HG03060 (cell line): ENCODE results near the gene CYP27B1.

ENCODE experiments used
- ATAC-seq: cut with Tn5 transposase; IDR thresholded peaks from one replicate; pipeline ENCODE4 v1.9.1; 2021; ENCODE audit warnings: low read depth, moderate number of reproducible peaks; ENCODE audit not compliant: unreplicated experiment

The CYP27B1 gene, protein sequence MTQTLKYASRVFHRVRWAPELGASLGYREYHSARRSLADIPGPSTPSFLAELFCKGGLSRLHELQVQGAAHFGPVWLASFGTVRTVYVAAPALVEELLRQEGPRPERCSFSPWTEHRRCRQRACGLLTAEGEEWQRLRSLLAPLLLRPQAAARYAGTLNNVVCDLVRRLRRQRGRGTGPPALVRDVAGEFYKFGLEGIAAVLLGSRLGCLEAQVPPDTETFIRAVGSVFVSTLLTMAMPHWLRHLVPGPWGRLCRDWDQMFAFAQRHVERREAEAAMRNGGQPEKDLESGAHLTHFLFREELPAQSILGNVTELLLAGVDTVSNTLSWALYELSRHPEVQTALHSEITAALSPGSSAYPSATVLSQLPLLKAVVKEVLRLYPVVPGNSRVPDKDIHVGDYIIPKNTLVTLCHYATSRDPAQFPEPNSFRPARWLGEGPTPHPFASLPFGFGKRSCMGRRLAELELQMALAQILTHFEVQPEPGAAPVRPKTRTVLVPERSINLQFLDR

DNA sequence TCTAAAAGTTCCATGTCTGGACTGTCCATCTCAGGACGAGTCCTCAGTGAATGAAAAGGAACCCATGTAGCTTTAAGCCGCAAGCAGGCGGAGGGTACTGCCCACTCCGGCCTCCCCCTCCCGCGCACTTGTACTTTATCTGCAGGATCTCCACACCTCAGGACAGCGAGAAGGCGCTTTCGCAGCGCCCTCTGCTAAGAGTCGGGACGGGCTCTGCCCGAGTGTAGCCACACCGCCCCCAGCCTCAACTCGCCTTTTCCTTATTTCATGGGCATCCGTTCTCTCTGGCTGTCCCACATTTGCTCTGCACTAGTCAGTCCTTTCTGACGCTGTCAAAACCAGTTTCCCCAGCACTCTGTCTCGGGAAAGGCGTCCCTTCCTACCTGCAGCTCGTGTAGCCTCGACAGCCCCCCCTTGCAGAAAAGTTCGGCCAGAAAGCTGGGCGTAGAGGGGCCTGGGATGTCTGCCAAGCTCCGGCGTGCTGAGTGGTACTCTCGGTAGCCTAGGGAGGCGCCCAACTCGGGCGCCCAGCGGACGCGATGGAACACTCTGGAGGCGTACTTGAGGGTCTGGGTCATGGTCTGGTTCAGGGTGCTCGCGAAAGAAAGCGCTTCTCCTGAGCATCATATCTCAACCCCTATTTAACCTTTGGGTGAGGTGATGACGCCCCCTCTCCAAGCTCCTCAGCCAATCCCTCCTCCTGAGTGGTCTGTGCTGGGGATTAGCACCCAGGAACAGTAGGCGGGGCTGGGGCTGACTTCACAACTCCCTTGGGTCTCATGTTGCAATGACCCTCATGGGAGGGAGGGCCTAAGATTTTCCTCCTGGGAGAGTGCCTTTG lies at the start of gene CYP27B1:
CYP27B1 (minus strand) TSS at position 615 of the 841 bp plus-strand sequence; CDS start at position 578, 37 bp downstream.
- ATAC-seq = no peak

DNA sequence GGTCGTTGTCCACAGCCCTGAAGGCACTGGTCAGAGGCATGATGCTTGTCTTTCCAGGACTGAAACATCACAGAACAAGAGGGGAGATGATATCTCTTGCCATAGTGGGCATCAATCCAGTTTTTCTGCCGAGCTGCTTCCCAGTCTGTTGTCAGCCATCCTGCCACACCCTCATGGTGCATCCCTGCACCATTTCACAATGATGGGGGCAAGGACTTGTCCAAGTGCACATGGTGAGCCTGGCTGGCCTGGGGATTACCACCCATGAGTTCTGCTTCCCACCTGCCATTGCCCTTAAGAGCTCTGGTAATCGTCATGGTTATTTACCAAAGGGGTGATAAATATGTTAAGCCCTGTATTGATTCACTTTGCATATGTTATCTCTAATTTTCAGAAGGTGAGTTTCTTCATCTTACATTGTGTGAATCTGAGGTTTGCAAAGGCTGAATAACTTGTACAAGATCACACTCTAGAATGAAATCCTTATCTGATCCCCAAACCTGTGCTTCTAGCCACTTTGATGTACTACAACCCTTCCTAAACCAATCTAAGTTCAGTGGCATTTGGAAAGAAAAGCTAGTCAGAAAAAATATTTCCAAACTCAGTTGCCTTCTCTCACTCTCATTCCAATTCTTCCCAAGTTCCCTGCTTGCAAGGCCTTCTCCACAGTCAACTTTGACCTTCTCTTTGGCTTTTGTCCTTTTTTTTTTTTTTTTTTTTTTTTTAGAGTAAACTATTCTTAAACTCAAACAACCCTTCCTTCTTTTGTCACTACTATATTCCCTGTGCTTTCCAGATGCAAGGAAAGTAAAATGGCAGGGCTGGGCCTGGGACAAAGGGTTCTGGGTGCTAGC lies 49.4 kb upstream of the CYP27B1 start:
- ATAC-seq = no peak

- ATAC-seq = no peak
Observed at GRCh38 chr12:57815177-57816000, 48.5 kb upstream of the CYP27B1 start.

DNA sequence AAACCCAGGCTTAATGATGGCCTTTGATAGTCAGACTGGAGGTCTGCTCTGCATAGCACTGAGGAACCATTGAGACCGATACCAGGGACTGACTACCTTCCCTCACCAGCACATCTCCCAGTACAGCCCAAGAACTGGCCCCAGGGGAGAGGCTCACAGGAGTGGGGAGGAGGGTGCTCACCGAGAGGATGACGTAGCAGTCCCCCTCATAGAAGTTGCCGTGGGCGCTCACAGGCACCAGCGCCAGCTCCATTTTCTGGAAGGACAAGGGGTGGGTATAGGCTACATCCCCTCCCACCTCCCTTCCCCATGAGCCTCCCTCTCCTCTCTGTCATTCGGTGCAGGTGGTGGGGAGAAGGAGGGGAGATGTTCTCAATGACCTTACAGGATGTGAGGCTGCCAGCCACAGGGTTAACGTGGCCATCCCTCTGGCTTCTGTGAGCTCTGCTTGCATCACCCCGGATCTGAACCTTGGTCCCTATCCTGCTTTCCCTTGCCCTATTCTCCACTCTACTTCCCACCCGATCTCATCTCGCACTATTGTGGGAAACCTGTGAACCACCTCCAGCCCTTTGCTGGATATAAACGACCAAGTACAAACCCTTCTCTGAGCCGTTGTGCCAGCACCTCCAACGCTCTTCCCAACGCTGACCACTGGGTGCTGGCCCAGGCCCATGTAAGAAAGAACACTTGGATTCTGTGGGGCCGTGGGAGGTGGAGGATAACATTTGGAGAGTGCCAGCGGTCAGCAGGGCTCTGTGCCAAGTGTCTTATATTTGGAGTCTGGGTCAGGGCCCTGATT lies 47.3 kb upstream of the CYP27B1 start:
- no peak for ATAC-seq

GRCh38 chr12:57813111-57813970 lies 46.5 kb upstream of the CYP27B1 start:
- no peak for ATAC-seq

DNA sequence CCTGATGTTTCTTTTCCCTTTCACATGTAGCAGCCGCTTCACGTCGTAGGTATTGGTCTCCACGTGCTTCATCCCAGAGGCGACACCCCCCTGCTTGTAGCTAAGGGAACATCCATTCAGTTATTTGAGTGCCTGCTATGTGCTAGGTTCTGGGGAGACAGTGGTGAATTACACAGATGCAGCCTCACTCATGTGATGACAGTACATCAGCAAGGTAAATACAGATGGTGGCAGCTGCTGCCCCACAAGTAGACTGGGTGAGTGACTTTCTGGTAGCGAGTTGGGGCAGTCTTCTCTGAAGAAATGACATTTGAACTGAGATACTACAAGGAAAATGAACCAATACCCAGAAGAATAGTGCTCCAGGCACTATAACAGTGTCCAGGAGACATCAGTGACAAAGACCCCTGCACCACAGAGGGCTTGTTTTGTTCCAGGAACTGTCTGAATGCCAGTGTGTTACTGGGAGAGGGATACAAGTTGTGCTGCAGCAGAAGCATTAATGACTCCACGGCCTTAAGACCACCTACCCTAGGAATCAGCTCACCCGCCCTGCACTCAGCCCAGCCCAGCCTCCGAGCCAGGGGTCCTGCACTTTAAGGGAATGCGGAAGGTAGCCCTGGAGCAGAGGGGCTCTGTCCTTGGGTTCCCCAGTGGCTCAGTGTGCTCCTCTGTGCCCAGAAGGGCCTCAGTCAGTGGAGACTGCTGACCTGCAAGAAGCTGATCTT lies 44.3 kb upstream of the CYP27B1 start:
- no peak for ATAC-seq

DNA sequence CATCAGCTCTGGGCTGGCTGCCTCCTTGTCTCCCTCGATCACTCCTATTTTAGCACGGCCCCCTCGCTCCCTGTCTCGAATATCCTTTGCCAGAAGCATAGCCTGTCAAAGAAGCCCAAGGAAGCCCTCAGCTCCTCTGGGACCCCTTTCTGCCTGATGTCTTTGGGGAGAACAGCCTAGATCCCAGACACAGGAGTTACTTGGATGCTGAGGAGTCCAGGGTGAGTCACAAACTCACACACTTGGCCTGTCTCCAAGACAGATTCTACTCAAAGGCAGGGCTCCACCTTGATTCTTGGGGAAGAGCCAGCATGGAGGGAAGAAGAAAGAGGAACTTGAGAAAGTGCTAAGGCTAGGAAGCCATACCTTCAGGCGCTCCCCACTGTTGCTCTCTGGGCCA lies 43.6 kb upstream of the CYP27B1 start:
- ATAC-seq = no peak

- no peak for ATAC-seq
Observed at GRCh38 chr12:57809425-57809824, 42.5 kb upstream of the CYP27B1 start.

- ATAC-seq = no peak
Observed at GRCh38 chr12:57808351-57808750, 41.5 kb upstream of the CYP27B1 start.

DNA sequence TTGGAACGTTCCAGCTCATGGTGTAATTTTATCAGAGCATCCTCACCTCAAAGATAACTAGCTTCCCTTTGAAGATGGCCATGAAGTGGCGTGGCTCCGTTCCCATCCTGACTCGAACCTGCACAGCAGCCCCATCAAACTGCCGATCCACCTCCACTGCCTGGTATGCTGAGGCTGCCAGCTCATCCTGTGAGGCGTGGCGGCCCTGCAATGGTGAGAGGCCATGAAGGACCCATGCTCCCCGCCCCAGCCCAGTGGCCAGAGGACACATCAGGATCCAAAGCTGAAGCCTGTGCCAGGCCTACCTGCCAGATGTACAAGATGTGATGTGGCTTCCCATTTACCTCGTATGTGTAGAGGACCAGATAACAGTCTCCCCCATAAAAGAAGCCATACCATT lies 40.4 kb upstream of the CYP27B1 start:
- no peak for ATAC-seq

- no peak for ATAC-seq
Observed at GRCh38 chr12:57806677-57807076, 39.8 kb upstream of the CYP27B1 start.

GRCh38 chr12:57803319-57803893 lies 36.5 kb upstream of the CYP27B1 start:
- no peak for ATAC-seq

GRCh38 chr12:57802607-57803006 lies 35.7 kb upstream of the CYP27B1 start:
- no peak for ATAC-seq

- ATAC-seq = no peak
Observed at GRCh38 chr12:57800965-57801364, 34.1 kb upstream of the CYP27B1 start.

DNA sequence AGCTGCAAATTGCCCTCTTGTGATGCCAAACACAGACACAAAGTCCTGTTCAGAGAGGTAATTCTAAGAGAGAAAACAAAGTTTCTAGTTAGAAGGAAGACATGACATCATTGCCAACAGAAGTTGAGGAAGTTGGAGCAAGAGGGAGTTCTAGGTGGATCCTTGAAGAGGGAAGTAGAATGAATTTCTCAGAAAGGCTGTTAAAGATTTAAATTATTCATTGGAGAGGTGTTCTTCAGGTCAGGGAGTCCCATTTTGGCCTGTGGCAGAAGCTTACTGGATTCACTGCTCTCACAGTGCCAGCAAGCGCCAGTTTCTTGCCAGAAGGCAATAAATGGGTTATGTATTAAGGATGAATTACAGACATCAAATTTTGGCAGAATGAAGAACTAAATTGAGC lies 31.1 kb upstream of the CYP27B1 start:
- ATAC-seq = no peak

- ATAC-seq = no peak
Observed at GRCh38 chr12:57796996-57797395, 30.1 kb upstream of the CYP27B1 start.

- no peak for ATAC-seq
Observed at GRCh38 chr12:57795354-57795753, 28.5 kb upstream of the CYP27B1 start.
